Ishikawa (cell line): ENCODE results near the gene SURF6.

Source experiments
- CEBPB ChIP-seq: IDR thresholded peaks from 2 replicates; pipeline ENCODE4 v1.6.1; 2012
- EGR1 ChIP-seq: IDR thresholded peaks from 2 replicates; pipeline ENCODE4 v1.6.1; 2012
- EP300 ChIP-seq: IDR thresholded peaks from 2 replicates; pipeline ENCODE4 v1.6.1; 2012; ENCODE audit warnings: borderline replicate concordance
- FOXM1 ChIP-seq: IDR thresholded peaks from 2 replicates; pipeline ENCODE4 v1.6.1; 2012; ENCODE audit warnings: low read depth, borderline replicate concordance
- RAD21 ChIP-seq: IDR thresholded peaks from 2 replicates; pipeline ENCODE4 v1.6.1; 2012; ENCODE audit warnings: low read depth
- TCF12 ChIP-seq: IDR thresholded peaks from 2 replicates; pipeline ENCODE4 v1.6.1; 2012; ENCODE audit warnings: low read depth
- TEAD4 ChIP-seq: IDR thresholded peaks from 2 replicates; pipeline ENCODE4 v1.6.1; 2012
- YY1 ChIP-seq: IDR thresholded peaks from 2 replicates; pipeline ENCODE4 v1.6.1; 2012; ENCODE audit warnings: low read depth
- ZBTB7A ChIP-seq: IDR thresholded peaks from 2 replicates; pipeline ENCODE4 v1.6.1; 2012; ENCODE audit warnings: low read depth
- TF ChIP-seq, protein P1 (sequence below): IDR thresholded peaks from 2 replicates; pipeline ENCODE4 v1.6.1; 2012
- TF ChIP-seq, protein P2 (sequence below): IDR thresholded peaks from 2 replicates; pipeline ENCODE4 v1.6.1; 2012; ENCODE audit warnings: low read depth, mild to moderate bottlenecking
- TF ChIP-seq, protein P3 (sequence below): IDR thresholded peaks from 2 replicates; pipeline ENCODE4 v1.6.1; 2012

Gene SURF6

DNA sequence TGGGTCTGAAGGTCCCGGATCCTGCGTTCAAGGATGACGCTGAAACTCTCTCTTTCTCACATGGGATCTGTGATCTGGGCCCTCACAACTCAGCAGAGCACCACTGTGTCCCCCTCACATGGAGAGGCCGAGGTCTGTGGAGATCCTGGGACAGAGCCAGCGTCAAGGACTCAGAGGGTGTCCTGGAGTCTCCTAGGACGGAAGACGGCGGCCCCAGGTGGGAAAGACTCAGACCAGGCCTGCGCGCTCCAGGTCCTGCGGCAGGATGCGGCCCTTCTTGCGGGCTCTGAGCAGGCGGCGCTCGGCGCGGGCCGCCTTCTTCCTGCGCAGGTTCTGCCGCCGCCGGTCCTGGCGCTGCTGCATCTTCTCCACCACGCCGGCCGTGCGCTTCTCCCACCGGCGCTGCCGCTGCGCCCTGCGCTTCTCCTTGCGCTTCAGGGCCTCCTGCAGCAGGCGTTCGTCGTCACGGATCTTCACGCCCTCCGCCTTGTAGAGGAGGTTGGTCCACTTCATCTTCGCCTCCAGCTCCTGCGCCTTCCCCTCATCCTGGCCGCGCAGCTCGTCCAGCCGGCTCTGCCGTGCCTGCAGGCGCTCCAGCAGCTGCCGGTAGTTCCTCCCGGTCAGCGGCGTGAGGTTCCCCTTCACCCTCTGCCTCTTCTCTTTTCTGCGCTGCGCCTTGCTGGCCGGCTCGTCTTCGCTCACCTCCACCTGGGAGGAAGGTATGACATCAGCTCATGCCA, 4.2 kb downstream of the SURF6 start:
- TF ChIP-seq YY1 (no peak), CEBPB (no peak), ZBTB7A (no peak), FOXM1 (no peak), EGR1 (no peak), RAD21 (no peak), TEAD4 (no peak)
- TF ChIP-seq, protein P1, sequence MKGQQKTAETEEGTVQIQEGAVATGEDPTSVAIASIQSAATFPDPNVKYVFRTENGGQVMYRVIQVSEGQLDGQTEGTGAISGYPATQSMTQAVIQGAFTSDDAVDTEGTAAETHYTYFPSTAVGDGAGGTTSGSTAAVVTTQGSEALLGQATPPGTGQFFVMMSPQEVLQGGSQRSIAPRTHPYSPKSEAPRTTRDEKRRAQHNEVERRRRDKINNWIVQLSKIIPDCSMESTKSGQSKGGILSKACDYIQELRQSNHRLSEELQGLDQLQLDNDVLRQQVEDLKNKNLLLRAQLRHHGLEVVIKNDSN: no peak
- TF ChIP-seq, protein P2, sequence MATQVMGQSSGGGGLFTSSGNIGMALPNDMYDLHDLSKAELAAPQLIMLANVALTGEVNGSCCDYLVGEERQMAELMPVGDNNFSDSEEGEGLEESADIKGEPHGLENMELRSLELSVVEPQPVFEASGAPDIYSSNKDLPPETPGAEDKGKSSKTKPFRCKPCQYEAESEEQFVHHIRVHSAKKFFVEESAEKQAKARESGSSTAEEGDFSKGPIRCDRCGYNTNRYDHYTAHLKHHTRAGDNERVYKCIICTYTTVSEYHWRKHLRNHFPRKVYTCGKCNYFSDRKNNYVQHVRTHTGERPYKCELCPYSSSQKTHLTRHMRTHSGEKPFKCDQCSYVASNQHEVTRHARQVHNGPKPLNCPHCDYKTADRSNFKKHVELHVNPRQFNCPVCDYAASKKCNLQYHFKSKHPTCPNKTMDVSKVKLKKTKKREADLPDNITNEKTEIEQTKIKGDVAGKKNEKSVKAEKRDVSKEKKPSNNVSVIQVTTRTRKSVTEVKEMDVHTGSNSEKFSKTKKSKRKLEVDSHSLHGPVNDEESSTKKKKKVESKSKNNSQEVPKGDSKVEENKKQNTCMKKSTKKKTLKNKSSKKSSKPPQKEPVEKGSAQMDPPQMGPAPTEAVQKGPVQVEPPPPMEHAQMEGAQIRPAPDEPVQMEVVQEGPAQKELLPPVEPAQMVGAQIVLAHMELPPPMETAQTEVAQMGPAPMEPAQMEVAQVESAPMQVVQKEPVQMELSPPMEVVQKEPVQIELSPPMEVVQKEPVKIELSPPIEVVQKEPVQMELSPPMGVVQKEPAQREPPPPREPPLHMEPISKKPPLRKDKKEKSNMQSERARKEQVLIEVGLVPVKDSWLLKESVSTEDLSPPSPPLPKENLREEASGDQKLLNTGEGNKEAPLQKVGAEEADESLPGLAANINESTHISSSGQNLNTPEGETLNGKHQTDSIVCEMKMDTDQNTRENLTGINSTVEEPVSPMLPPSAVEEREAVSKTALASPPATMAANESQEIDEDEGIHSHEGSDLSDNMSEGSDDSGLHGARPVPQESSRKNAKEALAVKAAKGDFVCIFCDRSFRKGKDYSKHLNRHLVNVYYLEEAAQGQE: no peak

DNA sequence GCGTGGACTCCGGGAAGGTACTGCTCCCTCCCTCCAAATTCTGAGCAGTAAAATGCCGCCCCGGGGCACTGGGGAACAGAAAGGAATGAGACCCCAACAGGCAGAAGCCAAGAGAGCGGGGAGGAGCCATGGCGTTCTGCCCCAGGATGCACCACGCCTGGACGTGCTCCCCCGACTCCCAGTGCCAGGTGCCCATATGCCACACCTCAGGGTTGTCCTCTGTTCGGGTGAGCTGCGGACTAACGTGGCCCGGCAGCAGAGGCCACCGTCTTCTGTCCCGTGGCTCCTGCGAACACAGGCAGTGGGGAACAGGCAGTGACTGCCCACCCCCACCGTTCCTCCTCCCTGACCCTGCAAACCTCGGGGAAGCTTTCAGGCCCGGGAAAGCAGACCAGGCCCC, 4.8 kb downstream of the SURF6 start:
- no peak for TF ChIP-seq TCF12
- TF ChIP-seq RAD21: no peak
- no peak for TF ChIP-seq EGR1
- no peak for TF ChIP-seq CEBPB
- no peak for TF ChIP-seq EP300
- TF ChIP-seq, protein P2: no peak
- TF ChIP-seq, protein P3, sequence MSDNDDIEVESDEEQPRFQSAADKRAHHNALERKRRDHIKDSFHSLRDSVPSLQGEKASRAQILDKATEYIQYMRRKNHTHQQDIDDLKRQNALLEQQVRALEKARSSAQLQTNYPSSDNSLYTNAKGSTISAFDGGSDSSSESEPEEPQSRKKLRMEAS: no peak
- TF ChIP-seq, protein P1: no peak
- TF ChIP-seq ZBTB7A: no peak

DNA sequence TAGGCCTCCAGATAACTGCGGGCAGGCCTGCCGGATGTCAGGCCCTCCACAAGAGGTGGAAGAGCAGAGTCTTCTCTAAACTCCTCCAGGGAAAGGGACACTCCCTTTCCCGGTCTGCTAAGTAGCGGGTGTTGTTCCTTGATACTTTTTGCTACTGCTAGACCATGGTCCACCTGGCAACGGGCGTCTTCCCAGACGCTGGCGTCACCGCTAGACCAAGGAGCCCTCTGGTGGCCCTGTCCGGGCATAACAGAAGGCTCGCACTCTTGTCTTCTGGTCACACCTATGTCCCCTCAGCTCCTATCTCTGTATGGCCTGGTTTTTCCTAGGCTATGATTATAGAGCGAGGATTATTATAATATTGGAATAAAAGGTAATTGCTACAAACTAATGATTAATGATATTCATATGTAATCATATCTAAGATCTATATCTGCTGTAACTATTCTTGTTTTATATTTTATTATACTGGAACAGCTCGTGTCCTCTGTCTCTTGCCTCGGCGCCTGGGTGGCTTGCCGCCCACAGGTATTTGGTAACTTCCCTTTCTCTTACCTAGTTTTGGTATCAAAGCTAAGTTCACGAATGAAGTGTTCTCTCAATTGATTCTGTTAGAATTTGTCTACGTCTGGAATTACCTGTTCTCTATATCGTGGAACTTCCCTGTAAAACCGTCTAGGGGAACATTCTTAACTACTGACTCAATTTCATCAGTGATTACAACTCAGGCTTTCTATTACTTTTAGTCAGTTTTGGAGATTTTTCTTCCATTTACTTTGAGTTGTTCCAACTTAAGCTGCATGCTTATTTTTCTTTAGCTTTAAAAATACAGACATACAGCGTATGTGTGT, 6.5 kb downstream of the SURF6 start:
- TF ChIP-seq RAD21: peak; percentile 56

DNA sequence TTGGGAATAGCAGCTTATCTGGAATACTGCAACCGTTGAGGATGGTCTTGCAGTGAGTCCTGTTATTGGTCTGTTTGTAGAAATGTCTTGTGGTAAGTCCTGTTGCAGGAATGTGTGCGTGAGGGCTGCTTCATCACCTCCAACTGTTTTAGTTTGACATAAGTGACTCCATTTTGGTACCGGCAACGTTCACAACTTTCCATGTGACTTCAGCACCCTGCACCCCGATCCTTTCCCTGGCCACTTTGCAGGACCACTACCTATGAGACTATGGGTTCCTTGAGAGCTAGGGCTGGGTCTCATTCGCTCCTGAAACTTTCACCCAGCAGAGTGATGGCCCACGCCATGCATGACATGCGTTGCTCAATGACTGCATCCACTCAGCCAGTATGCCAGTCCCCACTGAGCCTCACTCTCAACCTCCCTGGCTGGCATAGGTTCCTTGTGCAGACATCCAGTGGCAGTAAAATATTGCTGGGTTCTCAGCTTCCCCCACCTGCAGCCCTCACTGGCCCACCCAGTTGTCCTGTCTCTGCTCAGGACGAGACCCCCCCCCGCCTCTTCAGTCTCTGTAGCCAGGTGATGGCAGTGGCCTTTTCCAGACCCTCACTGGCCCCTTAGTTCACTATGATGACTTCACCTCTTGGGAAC, 8.0 kb downstream of the SURF6 start:
- no peak for TF ChIP-seq ZBTB7A

DNA sequence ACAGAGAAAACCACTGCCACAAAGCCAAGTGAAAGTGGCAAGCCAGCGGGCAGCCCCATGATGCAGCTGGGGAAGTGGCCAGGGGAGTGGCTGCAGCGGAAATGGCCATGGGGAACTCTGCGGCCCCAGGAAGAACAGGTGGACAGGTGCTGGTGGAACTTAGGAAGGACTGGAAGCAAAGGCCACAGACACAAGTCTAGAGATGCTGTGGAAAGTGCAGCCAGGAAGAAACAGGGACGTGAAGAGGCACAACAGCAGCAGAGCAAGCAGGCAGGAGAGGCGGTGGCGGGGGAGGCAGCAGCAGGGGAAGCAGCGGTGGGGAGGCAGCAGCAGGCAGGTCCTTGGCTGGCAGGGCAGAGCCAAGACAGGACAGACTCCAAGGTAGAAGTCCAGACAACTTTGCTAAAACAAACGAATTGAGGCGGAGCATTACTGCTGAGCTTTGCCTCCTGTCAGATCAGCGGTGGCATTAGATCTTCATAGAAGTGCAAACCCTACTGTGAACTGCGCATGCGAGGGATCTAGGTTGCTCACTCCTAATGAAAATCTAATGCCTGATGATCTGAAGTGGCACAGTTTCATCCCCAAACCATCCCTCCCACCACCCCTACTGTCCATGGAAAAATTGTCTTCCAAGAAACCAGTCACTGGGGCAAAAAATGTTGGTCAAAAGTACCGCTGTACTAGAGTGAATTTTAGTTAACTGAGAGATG, 11.8 kb downstream of the SURF6 start:
- TF ChIP-seq FOXM1 (no peak), TCF12 (no peak), EP300 (no peak), EGR1 (no peak), ZBTB7A (no peak), TEAD4 (no peak)
- TF ChIP-seq, protein P2: no peak
- TF ChIP-seq, protein P1: no peak
- TF ChIP-seq, protein P3: no peak
